Fibroblast of lung (primary cell): Measurements from ENCODE around the gene CCIN.

Source experiments
- CTCF ChIP-seq, 2 donors: IDR thresholded peaks in 1 of 2; conservative IDR thresholded peaks in 1 of 2; 1 replicate in 1 of 2; 2 replicates in 1 of 2; pipeline ENCODE4 v1.5.1; 2011 to 2012; ENCODE audit warnings: low read length in 2 of 2, control low read depth in 1 of 2, inconsistent platforms in 1 of 2, low read depth in 1 of 2, mild to moderate bottlenecking in 1 of 2
- EZH2 ChIP-seq: IDR thresholded peaks from 2 replicates; pipeline ENCODE4 v1.5.1; 2012; ENCODE audit warnings: low read length, control low read depth, mild to moderate bottlenecking; ENCODE audit errors: missing control alignments

GRCh38 chr9:36191290-36191645 is 22.1 kb downstream of the CCIN start:
- no peak for TF ChIP-seq CTCF (conservative IDR thresholded peaks at IDR 0.05 in 1 of 2, IDR thresholded peaks at IDR 0.05 in 1 of 2; ENCODE audit: low read depth in 1 of 2, low read length in 2 of 2)
- no peak for TF ChIP-seq EZH2
